OCI-LY7 (cell line): ENCODE results near the gene FBXL15.

Experiments
- EZH2phosphoT487 ChIP-seq: fragments of 200-600 bp; sonication (generic); IDR thresholded peaks from 2 replicates; pipeline ENCODE4 v1.6.1; 2018; ENCODE audit warnings: low read depth, borderline replicate concordance, mild to moderate bottlenecking, mixed run types, antibody characterized with exemption, low read length, moderate library complexity, mixed read lengths
- TF ChIP-seq, protein P1 (sequence below): fragments of 200-600 bp; sonication (generic); conservative IDR thresholded peaks from 2 replicates; pipeline ENCODE4 v1.5.1; 2014; ENCODE audit warnings: mild to moderate bottlenecking, antibody characterized with exemption, low read length, moderate library complexity, mixed read lengths

DNA sequence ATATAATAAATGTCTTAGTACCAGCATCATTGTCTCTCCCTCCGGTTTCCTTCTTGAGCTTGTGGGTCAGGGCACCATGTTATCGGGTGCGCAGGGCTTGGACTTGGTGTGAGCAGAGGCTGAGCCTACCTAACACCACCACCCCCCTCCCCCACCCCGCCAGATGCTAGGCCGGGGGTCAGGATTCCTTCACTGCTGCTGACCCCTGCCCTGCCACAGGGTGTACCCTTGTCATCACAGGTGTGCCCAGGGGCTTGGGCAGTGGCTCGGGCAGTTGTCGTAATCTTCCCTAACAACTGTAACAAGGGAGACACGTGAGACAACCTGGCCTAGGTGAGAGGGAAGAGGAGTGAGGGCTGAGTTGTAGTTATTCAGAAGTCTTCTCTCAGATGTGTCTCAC is 37.8 kb upstream of the FBXL15 start:
- TF ChIP-seq, protein P1, sequence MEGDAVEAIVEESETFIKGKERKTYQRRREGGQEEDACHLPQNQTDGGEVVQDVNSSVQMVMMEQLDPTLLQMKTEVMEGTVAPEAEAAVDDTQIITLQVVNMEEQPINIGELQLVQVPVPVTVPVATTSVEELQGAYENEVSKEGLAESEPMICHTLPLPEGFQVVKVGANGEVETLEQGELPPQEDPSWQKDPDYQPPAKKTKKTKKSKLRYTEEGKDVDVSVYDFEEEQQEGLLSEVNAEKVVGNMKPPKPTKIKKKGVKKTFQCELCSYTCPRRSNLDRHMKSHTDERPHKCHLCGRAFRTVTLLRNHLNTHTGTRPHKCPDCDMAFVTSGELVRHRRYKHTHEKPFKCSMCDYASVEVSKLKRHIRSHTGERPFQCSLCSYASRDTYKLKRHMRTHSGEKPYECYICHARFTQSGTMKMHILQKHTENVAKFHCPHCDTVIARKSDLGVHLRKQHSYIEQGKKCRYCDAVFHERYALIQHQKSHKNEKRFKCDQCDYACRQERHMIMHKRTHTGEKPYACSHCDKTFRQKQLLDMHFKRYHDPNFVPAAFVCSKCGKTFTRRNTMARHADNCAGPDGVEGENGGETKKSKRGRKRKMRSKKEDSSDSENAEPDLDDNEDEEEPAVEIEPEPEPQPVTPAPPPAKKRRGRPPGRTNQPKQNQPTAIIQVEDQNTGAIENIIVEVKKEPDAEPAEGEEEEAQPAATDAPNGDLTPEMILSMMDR = no peak
- TF ChIP-seq EZH2phosphoT487 = no peak
